Activated naive CD4-positive, alpha-beta T cell treated with anti-CD3 and anti-CD28 coated beads, Interleukin-2, amount 50 U/mL, for 72 hours (primary cell): Measurements from ENCODE around the gene THADA. TPM values are rescaled to one million over a fixed set of nuclear protein-coding genes. Genes with fewer than 3 reads are reported as not detected.
A peak's percentile ranks its signal among the peaks of the same experiment; 100 is the strongest.
"Not testable (repeated sequence)": the region's sequence is repeated elsewhere in the genome, so short reads cannot be mapped to it uniquely, and the experiment has no call there.

Source experiments
- ATAC-seq, 2 donors: fragments of 150-1000 bp; cut with Tn5 transposase; 2 replicates each; pipeline ENCODE4 v1.10.0; 2021; ENCODE audit warnings: mild to moderate bottlenecking in 2 of 2, moderate library complexity in 2 of 2
- DNase-seq, 2 donors: peaks; one replicate each; pipeline ENCODE4 v3.0.0; 2021 to 2022; ENCODE audit warnings: low spot score in 2 of 2
- H3K27ac Mint-ChIP-seq, 2 donors: one replicate each; pipeline ENCODE4 v1.8.0; 2022; ENCODE audit warnings: mild to moderate bottlenecking in 2 of 2, mixed read lengths in 2 of 2
- H3K36me3 Mint-ChIP-seq, 2 donors: one replicate each; pipeline ENCODE4 v1.8.0; 2022; ENCODE audit warnings: mixed read lengths in 2 of 2
- H3K9me3 Mint-ChIP-seq, 2 donors: one replicate each; pipeline ENCODE4 v1.8.0; 2022; ENCODE audit warnings: mixed read lengths in 2 of 2
- total RNA-seq, 2 donors: library from RNA; stranded (reverse); gene quantifications; one replicate each; pipeline ENCODE4 v1.2.3, GENCODE V29; 2022

Gene THADA
- total RNA-seq, 2 donors from 2014 or later, result 19.3 to 33.5 TPM

DNA sequence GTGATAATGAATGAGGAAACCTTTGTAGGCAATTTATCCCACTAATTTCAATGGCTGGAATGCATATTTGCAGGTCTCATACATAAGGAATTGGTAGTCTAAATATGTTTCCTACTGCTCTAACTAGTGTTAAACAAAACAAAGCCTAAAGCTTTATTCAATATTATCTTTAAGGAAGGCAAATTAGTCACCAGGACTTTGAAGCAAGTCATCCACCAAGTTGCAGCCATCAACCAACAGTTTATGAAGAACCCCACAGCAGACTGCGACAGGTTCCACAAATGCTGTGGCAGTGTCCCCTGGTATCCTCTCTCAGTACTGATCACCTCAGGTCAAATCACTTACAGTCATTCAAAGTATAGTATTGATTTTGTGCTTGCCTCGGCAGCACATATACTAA, 187.9 kb downstream of the THADA start:
- no peak for ATAC-seq
- no peak for DNase-seq
- no peaks in the 10 kb centered on the region for H3K9me3 Mint-ChIP-seq
- H3K36me3 Mint-ChIP-seq, result no peaks in the 10 kb centered on the region
- no peak overlapping the region for H3K27ac Mint-ChIP-seq

GRCh38 chr2:43406651-43407279, 189.1 kb downstream of the THADA start:
- H3K36me3 Mint-ChIP-seq, result no peaks in the 10 kb centered on the region
- ATAC-seq (no peak), DNase-seq (no peak)
- H3K9me3 Mint-ChIP-seq, result no peaks in the 10 kb centered on the region
- H3K27ac Mint-ChIP-seq, result no peak overlapping the region

DNA sequence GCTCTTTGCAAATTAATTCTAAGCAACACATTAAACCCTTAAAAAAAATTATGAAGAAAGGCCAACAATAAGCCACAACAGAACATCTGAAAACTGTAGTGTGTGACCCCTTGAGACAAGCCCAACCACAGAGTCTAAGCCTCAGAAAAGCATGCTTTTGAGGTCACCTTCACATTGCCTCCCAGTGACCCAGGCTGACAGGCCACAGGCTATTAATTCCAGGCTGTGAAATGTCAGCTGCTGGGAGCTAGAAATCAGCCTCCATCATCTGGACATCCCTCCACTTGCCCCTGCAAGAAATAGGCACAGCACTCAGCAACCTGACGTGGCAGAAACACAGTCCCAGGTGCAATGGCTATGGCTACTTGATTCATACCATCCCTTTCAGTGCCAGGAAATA, 190.0 kb downstream of the THADA start:
- Mint-ChIP-seq H3K36me3 (no peaks in the 10 kb centered on the region), H3K27ac (no peak overlapping the region), H3K9me3 (no peaks in the 10 kb centered on the region)
- no peak for ATAC-seq
- DNase-seq, result no peak

DNA sequence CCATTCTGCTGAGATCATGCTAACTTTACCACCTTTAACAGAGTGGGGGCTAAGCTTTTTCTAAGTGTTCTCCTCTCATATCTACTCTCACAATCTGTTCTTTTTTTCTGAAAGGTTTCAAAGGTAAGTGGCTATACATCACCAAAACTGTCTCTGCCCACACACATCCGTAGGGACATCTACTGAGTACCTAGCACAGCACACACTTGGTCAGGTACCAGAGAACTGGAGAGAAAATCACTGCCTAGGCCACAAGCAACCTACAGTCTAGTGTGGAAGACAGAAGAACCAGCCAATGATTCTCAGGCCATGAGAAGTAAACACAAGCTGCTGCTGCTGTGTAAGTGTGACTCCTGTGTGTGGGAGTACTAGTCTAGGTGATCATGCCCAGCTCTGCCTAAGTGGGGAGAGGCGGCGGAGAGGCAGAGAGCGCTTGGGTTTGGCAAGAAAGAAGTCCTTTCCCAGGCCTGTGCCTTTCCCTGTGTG, 193.3 kb downstream of the THADA start:
- Mint-ChIP-seq H3K27ac (peak overlapping the region; percentile 32 to 61), H3K9me3 (no peaks in the 10 kb centered on the region), H3K36me3 (peaks cover 0 to 4% of the 10 kb centered on the region in 2 donors)
- no peak for DNase-seq
- peak; percentile 58 to 64 for ATAC-seq

DNA sequence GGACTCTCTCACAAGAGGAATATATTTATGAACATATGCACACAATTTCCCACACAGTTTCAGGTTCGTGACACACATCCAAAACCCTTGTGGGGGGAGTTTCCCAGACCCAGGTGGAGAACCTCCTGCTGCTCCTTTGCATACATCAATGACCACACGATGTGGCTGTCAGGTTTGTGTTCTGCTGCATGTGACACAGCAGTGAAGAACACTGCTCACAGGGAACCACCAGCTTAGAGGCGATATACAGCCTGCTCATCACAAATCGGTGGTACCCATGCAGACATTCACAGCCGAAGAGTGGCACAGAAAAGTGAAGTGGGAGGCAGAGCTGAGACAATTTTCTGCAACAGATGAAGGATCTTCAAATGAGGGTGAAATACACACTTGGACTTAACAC, 193.8 kb downstream of the THADA start:
- ATAC-seq (peak; percentile 84 to 95), DNase-seq (no peak)
- peaks cover 0 to 7% of the 10 kb centered on the region in 2 donors for H3K36me3 Mint-ChIP-seq
- no peaks in the 10 kb centered on the region for H3K9me3 Mint-ChIP-seq
- peak overlapping the region in 1 of 2 donors; percentile 61 for H3K27ac Mint-ChIP-seq

GRCh38 chr2:43400508-43400907, 195.3 kb downstream of the THADA start:
- no peak for ATAC-seq
- DNase-seq, result no peak
- Mint-ChIP-seq H3K36me3 (peaks cover 0 to 7% of the 10 kb centered on the region in 2 donors), H3K27ac (no peak overlapping the region), H3K9me3 (no peaks in the 10 kb centered on the region)

DNA sequence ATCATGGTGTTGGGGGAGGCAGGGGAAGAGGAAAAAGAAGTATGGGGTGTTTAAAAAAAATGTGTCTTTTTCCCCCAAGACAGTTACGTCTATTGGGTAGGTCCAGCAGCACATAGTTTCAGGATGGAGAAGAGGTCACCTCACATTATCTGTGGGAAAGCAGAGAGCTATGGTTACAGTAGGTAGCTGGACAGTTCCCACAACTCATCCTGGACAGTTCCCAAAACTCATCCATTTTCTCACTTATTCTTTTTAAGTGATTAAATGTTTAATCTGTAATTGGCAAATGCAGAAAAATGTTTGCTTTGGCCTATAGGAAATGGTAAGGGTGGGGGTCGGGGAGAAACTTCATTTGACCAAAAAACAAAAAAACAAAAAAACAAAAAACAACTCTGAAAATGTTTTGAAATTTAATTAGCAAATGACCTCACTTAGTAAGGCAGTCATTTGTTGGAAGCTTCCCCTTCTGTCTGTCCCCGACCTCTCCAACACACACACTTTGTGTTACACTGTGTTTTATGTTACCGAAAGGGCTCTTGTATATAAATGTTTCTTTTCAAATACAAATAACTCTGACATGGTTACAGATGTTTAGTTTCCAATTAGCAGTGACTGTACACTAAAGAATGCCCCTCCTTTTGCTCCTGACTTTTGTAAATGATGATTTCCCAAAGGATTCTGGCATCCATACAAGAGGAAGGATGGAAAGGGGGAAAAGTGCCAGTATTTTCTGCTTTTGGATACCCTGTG, 196.1 kb downstream of the THADA start:
- Mint-ChIP-seq H3K36me3 (peaks cover 0 to 7% of the 10 kb centered on the region in 2 donors), H3K27ac (no peak overlapping the region), H3K9me3 (no peaks in the 10 kb centered on the region)
- no peak for DNase-seq
- ATAC-seq, result no peak

DNA sequence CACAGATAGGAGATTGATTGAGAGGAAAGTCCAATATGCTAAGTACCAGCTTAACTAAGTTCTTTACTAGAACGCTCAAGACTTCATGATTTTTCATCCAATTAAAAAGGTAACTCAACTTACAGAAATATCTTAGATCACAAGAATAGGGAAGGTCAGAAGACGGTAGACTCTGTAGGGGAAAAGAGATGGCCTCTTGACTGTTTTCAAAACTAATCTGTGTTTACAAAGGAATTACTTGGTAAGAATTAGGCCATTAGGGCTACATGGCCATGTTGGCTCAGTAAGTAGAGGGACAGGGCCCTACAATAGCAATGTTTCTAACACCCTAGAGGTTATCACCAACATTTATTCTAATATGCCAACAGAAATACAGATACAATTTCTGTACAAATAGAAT, 196.7 kb downstream of the THADA start:
- H3K27ac Mint-ChIP-seq, result no peak overlapping the region
- DNase-seq (no peak), ATAC-seq (no peak)
- H3K36me3 Mint-ChIP-seq, result peaks cover 0 to 7% of the 10 kb centered on the region in 2 donors
- no peaks in the 10 kb centered on the region for H3K9me3 Mint-ChIP-seq

DNA sequence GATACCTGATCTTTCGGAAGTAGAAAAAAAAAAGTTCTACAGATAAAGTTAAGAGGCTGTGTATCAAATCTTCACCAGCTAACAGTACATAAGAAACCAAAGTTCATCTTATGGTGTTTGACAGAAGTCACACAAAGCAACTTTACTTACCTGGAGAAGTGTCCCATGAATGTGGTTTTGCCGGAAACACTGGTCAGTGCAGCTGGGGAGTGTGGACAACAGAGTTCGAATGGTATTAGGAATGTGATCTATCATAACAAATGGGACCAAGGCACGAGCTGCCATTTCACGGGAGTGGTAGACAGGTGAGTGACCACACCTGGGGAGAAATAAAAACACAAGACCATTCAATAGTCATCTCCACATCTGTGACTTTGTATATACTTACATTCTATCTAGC, 198.0 kb downstream of the THADA start:
- H3K36me3 Mint-ChIP-seq, result peaks cover 3 to 19% of the 10 kb centered on the region in 2 donors

DNA sequence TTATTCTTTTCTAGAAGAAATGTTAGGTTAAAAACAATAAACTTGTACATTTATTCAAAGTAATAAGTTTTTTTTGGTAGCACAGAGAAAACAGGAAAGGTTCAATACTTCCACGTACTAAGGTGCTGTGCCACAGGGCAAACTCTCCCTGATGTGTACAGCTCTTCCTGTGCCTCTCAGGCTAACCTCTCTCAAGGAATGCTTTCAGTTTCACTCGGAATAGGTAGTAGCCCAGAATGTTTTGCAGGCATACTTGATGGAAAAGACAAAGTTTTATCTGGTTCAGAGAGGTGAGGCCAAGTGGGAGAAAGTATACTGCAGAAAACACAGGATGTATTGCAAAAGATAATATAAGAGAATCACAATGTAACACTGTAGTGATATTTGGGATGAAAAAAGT, 198.4 kb downstream of the THADA start:
- ATAC-seq (no peak), DNase-seq (no peak)

More for the DNA sequence above, 198.0 kb downstream of the THADA start:
- DNase-seq, result no peak
- Mint-ChIP-seq H3K9me3 (no peaks in the 10 kb centered on the region), H3K27ac (no peak overlapping the region)
- ATAC-seq, result no peak

DNA sequence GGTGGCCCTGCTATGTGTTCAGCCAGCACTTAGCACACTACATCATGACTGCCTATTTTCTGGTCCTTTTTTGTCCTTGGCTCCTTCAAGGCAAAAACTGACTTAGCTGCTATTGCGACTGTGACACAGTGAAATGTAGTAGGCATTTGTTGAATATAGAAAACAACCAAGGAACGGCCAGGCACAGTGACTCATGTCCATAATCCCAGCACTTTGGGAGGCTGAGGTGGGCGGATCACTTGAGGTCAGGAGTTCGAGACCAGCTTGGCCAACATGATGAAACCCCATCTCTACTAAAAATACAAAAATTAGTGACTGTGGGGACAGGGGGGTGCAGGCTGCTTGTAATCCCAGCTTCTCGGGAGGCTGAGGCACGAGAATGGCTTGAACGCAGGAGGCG, 199.5 kb downstream of the THADA start:
- not testable (repeated sequence) for ATAC-seq, H3K9me3 Mint-ChIP-seq, DNase-seq, H3K27ac Mint-ChIP-seq
- peaks cover 7 to 22% of the 10 kb centered on the region in 2 donors for H3K36me3 Mint-ChIP-seq

More for the DNA sequence above, 198.4 kb downstream of the THADA start:
- Mint-ChIP-seq H3K27ac (no peak overlapping the region), H3K36me3 (peaks cover 7 to 22% of the 10 kb centered on the region in 2 donors), H3K9me3 (no peaks in the 10 kb centered on the region)

DNA sequence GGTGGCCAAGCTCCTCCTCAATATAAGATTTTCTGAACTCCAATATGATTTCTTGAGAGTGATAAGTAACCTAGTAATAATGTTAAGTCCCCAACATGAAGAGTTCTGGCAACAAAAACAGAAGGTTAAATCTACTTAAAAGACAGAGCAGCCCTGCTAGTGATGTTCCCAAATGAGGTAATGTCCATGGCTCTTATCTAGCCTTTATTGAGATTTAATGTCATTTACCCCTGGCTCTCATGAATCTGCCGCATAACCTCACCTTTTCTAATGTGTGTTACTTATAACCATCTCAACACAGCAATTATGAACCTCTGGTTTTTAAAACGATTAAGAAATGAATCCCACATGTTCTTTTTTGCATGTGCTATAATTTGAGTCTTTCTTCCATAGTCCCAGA, 201.9 kb downstream of the THADA start:
- no peak for ATAC-seq
- H3K9me3 Mint-ChIP-seq, result no peaks in the 10 kb centered on the region
- H3K27ac Mint-ChIP-seq, result no peak overlapping the region
- peaks cover 7 to 22% of the 10 kb centered on the region in 2 donors for H3K36me3 Mint-ChIP-seq
- no peak for DNase-seq

- DNase-seq, result no peak
- peaks cover 7 to 16% of the 10 kb centered on the region in 2 donors for H3K36me3 Mint-ChIP-seq
- H3K27ac Mint-ChIP-seq, result no peak overlapping the region
- ATAC-seq, result no peak
- no peaks in the 10 kb centered on the region for H3K9me3 Mint-ChIP-seq
Measured at GRCh38 chr2:43391878-43392215, 204.0 kb downstream of the THADA start.

DNA sequence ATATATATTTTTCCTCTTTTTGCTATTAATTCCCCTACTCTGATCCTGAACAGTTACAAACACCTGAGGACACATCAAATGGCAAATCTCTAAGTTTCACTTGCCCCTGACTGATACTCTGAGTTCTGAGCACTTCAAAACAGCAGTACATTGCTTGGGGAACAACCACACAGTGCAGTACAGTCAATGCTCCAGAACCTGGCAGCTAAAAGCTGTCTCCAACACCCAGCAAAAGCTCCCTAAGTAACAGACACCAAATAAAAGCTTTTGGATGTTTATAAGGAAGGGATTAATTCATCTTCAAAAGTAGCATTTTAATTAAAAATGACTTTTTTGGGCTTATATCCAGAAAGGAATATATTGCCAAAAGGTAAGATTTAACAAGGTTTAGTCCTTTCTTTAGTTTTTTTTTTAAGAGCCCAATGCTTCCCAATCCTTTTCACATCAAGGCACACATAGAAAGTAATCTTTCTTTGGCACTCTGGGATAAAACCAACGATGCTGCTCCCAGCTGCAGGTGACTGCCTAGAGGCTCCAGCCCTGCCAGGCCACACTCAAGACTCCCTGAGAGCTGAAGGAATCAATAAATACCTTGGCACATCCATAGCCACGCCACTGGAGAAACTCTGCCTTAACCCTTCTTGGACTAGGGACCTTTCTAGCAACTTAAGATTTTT, 204.5 kb downstream of the THADA start:
- H3K27ac Mint-ChIP-seq, result no peak overlapping the region
- no peaks in the 10 kb centered on the region for H3K9me3 Mint-ChIP-seq
- DNase-seq (no peak), ATAC-seq (no peak)
- H3K36me3 Mint-ChIP-seq, result peaks cover 7 to 16% of the 10 kb centered on the region in 2 donors

- ATAC-seq, result no peak
- Mint-ChIP-seq H3K27ac (no peak overlapping the region), H3K9me3 (no peaks in the 10 kb centered on the region), H3K36me3 (peaks cover 7 to 16% of the 10 kb centered on the region in 2 donors)
- no peak for DNase-seq
Measured at GRCh38 chr2:43389581-43390466, 206.0 kb downstream of the THADA start.

- Mint-ChIP-seq H3K9me3 (no peaks in the 10 kb centered on the region), H3K36me3 (peaks cover 7 to 9% of the 10 kb centered on the region in 2 donors), H3K27ac (no peak overlapping the region)
- DNase-seq (no peak), ATAC-seq (no peak)
Measured at GRCh38 chr2:43388371-43388770, 207.5 kb downstream of the THADA start.
